Upper lobe of right lung (tissue), 1 donor: ENCODE measurements around the gene MT1E. TPM values are rescaled to one million over a fixed set of nuclear protein-coding genes. Genes with fewer than 3 reads are reported as not detected.
A peak's percentile ranks its signal among the peaks of the same experiment; 100 is the strongest.

Experiments
- ATAC-seq: fragments of 200-7000 bp; cut with Tn5 transposase; one replicate; pipeline ENCODE4 v1.9.1; 2020; ENCODE audit warnings: mild to moderate bottlenecking, moderate library complexity
- DNase-seq: peaks from one replicate; pipeline ENCODE4 v3.0.0-alpha.2; 2020
- H3K27ac ChIP-seq: fragments of 200-600 bp; one replicate; pipeline ENCODE4 v1.8.0; 2022
- H3K27me3 ChIP-seq: fragments of 200-600 bp; one replicate; pipeline ENCODE4 v1.8.0; 2022; ENCODE audit warnings: mild to moderate bottlenecking
- H3K36me3 ChIP-seq: fragments of 200-600 bp; one replicate; pipeline ENCODE4 v1.8.0; 2022
- H3K4me1 ChIP-seq: fragments of 200-600 bp; one replicate; pipeline ENCODE4 v1.8.0; 2022
- H3K4me3 ChIP-seq: fragments of 200-600 bp; one replicate; pipeline ENCODE4 v1.8.0; 2022; ENCODE audit warnings: mild to moderate bottlenecking
- H3K9me3 ChIP-seq: fragments of 200-600 bp; one replicate; pipeline ENCODE4 v1.8.0; 2022
- CTCF ChIP-seq: fragments of 200-600 bp; IDR thresholded peaks from one replicate; pipeline ENCODE4 v1.8.0; 2022; ENCODE audit warnings: antibody characterized with exemption
- intact Hi-C: fragments of 100-400 bp; cut with DNase I; formaldehyde crosslinking; loops from one replicate; pipeline ENCODE4 v1.11.0; 2022
- total RNA-seq: library from RNA; stranded (reverse); fragmentation: NEBNext Ultra II Directional; extraction: Animal tissue kit (Norgen Biotek cat#: 25700); gene quantifications from one replicate; pipeline ENCODE4 v1.2.1, GENCODE V29; 2021
- donor health status: DM: no; HTN: yes; CAD: no; lungs with severe emphysema.

MT1E gene
- total RNA-seq, 1 donor from 2014 or later, result 154 TPM

GRCh38 chr16:56583351-56584168 is 42.0 kb upstream of the MT1E start:
- intact Hi-C loops, result no loop called here
- ATAC-seq (no peak), DNase-seq (no peak)

GRCh38 chr16:56584276-56584675 is 41.3 kb upstream of the MT1E start:
- Histone ChIP-seq H3K27me3 (peaks cover 11% of the 10 kb centered on the region), H3K36me3 (no peaks in the 10 kb centered on the region), H3K9me3 (no peaks in the 10 kb centered on the region), H3K27ac (no peak overlapping the region), H3K4me1 (peaks cover 4% of the 10 kb centered on the region), H3K4me3 (no peak overlapping the region)
- no peak for ATAC-seq
- intact Hi-C loops, result no loop called here
- no peak for DNase-seq
- no peak for TF ChIP-seq CTCF

More at GRCh38 chr16:56583351-56584168, 42.0 kb upstream of the MT1E start:
- no peak overlapping the region for H3K27ac ChIP-seq
- H3K36me3 ChIP-seq, result no peaks in the 10 kb centered on the region
- H3K9me3 ChIP-seq, result no peaks in the 10 kb centered on the region
- no peak for TF ChIP-seq CTCF
- no peaks in the 10 kb centered on the region for H3K4me1 ChIP-seq
- H3K4me3 ChIP-seq, result no peak overlapping the region
- peaks cover 4% of the 10 kb centered on the region for H3K27me3 ChIP-seq

- ATAC-seq, result no peak
- H3K9me3 ChIP-seq, result no peaks in the 10 kb centered on the region
- peak overlapping the region; percentile 31 for H3K4me3 ChIP-seq
- no peak overlapping the region for H3K27ac ChIP-seq
- peaks cover 20% of the 10 kb centered on the region for H3K27me3 ChIP-seq
- intact Hi-C loops, result no loop called here
- H3K36me3 ChIP-seq, result no peaks in the 10 kb centered on the region
- TF ChIP-seq CTCF, result no peak
- peaks cover 9% of the 10 kb centered on the region for H3K4me1 ChIP-seq
- DNase-seq, result no peak
These were observed 36.8 kb upstream of the MT1E start for GRCh38 chr16:56588781-56589140.

GRCh38 chr16:56589141-56590039 is 36.2 kb upstream of the MT1E start, which contains the start of gene MT3:
MT3 (plus strand) TSS chr16:56589528; CDS start chr16:56589591, 63 bp downstream.
- DNase-seq (no peak), ATAC-seq (peak; percentile 27)
- TF ChIP-seq CTCF, result no peak
- no peaks in the 10 kb centered on the region for H3K9me3 ChIP-seq
- peak within 1 kb of the TSS; percentile 31 for H3K4me3 ChIP-seq
- H3K36me3 ChIP-seq, result no peaks in the 10 kb centered on the region
- H3K27ac ChIP-seq, result no peak within 1 kb of the TSS
- intact Hi-C loops, result no loop called here
- peaks cover 9% of the 10 kb centered on the region for H3K4me1 ChIP-seq
- H3K27me3 ChIP-seq, result peaks cover 20% of the 10 kb centered on the region

GRCh38 chr16:56591377-56592060 is 34.1 kb upstream of the MT1E start:
- DNase-seq (no peak), ATAC-seq (peak; percentile 63)
- Histone ChIP-seq H3K27me3 (peaks cover 20% of the 10 kb centered on the region), H3K36me3 (no peaks in the 10 kb centered on the region), H3K4me3 (no peak overlapping the region), H3K9me3 (no peaks in the 10 kb centered on the region), H3K27ac (no peak overlapping the region), H3K4me1 (peaks cover 9% of the 10 kb centered on the region)
- intact Hi-C loops, result no loop called here
- no peak for TF ChIP-seq CTCF
